T-helper 2 cell treated with Interferon-gamma antibody and Interleukin-4, amounts not matched to agents 5 μg/mL and 100 μg/mL, for 36 hours (primary cell): ENCODE data around the gene MFAP4.

Experiments used
- DNase-seq: peaks from one replicate; pipeline ENCODE4 v3.0.0; 2021; ENCODE audit warnings: low spot score
- H3K27ac Mint-ChIP-seq: one replicate; pipeline ENCODE4 v1.8.0; 2021; ENCODE audit warnings: mild to moderate bottlenecking, mixed read lengths
- H3K27me3 Mint-ChIP-seq: one replicate; pipeline ENCODE4 v1.8.0; 2021; ENCODE audit warnings: low read depth, mixed read lengths
- H3K36me3 Mint-ChIP-seq: one replicate; pipeline ENCODE4 v1.8.0; 2021; ENCODE audit warnings: low read depth, mixed read lengths
- H3K4me1 Mint-ChIP-seq: one replicate; pipeline ENCODE4 v1.8.0; 2021; ENCODE audit warnings: low read depth, mixed read lengths
- H3K4me3 Mint-ChIP-seq: one replicate; pipeline ENCODE4 v1.8.0; 2022; ENCODE audit warnings: mild to moderate bottlenecking, moderate library complexity, mixed read lengths
- H3K9me3 Mint-ChIP-seq: one replicate; pipeline ENCODE4 v1.8.0; 2021; ENCODE audit warnings: mixed read lengths

MFAP4 gene

GRCh38 chr17:19402171-19402570, 15.2 kb upstream of the MFAP4 start:
- H3K27ac Mint-ChIP-seq, result no peak overlapping the region
- no peaks in the 10 kb centered on the region for H3K36me3 Mint-ChIP-seq
- H3K4me1 Mint-ChIP-seq, result peaks cover 2% of the 10 kb centered on the region
- H3K4me3 Mint-ChIP-seq, result no peak overlapping the region
- H3K9me3 Mint-ChIP-seq, result no peaks in the 10 kb centered on the region
- H3K27me3 Mint-ChIP-seq, result peaks cover 3% of the 10 kb centered on the region
- no peak for DNase-seq

- Mint-ChIP-seq H3K36me3 (no peaks in the 10 kb centered on the region), H3K27ac (no peak overlapping the region), H3K9me3 (no peaks in the 10 kb centered on the region), H3K27me3 (peaks cover 7% of the 10 kb centered on the region), H3K4me3 (no peak overlapping the region), H3K4me1 (peaks cover 2% of the 10 kb centered on the region)
- DNase-seq, result no peak
Observed at GRCh38 chr17:19401321-19402010, 14.5 kb upstream of the MFAP4 start.

- no peaks in the 10 kb centered on the region for H3K36me3 Mint-ChIP-seq
- no peaks in the 10 kb centered on the region for H3K9me3 Mint-ChIP-seq
- H3K27ac Mint-ChIP-seq, result no peak overlapping the region
- peaks cover 2% of the 10 kb centered on the region for H3K4me1 Mint-ChIP-seq
- H3K27me3 Mint-ChIP-seq, result peaks cover 13% of the 10 kb centered on the region
- H3K4me3 Mint-ChIP-seq, result no peak overlapping the region
- DNase-seq, result no peak
Observed at GRCh38 chr17:19399750-19400450, 12.9 kb upstream of the MFAP4 start.

GRCh38 chr17:19398301-19399181, 11.6 kb upstream of the MFAP4 start:
- H3K27ac Mint-ChIP-seq, result no peak overlapping the region
- peaks cover 2% of the 10 kb centered on the region for H3K4me1 Mint-ChIP-seq
- no peak overlapping the region for H3K4me3 Mint-ChIP-seq
- peaks cover 21% of the 10 kb centered on the region for H3K27me3 Mint-ChIP-seq
- DNase-seq, result no peak
- no peaks in the 10 kb centered on the region for H3K36me3 Mint-ChIP-seq
- H3K9me3 Mint-ChIP-seq, result no peaks in the 10 kb centered on the region

GRCh38 chr17:19397556-19398041, 10.6 kb upstream of the MFAP4 start:
- H3K27ac Mint-ChIP-seq, result no peak overlapping the region
- H3K27me3 Mint-ChIP-seq, result peaks cover 29% of the 10 kb centered on the region
- peaks cover 2% of the 10 kb centered on the region for H3K4me1 Mint-ChIP-seq
- H3K36me3 Mint-ChIP-seq, result no peaks in the 10 kb centered on the region
- DNase-seq, result no peak
- no peak overlapping the region for H3K4me3 Mint-ChIP-seq
- H3K9me3 Mint-ChIP-seq, result no peaks in the 10 kb centered on the region

GRCh38 chr17:19392303-19392702, 5.3 kb upstream of the MFAP4 start:
- H3K4me3 Mint-ChIP-seq, result no peak overlapping the region
- no peak for DNase-seq
- no peak overlapping the region for H3K27ac Mint-ChIP-seq
- H3K27me3 Mint-ChIP-seq, result peaks cover 37% of the 10 kb centered on the region
- H3K36me3 Mint-ChIP-seq, result no peaks in the 10 kb centered on the region
- H3K9me3 Mint-ChIP-seq, result no peaks in the 10 kb centered on the region
- H3K4me1 Mint-ChIP-seq, result no peaks in the 10 kb centered on the region

- H3K27me3 Mint-ChIP-seq, result peaks cover 33% of the 10 kb centered on the region
- H3K4me3 Mint-ChIP-seq, result no peak overlapping the region
- no peaks in the 10 kb centered on the region for H3K36me3 Mint-ChIP-seq
- H3K27ac Mint-ChIP-seq, result no peak overlapping the region
- H3K9me3 Mint-ChIP-seq, result no peaks in the 10 kb centered on the region
- H3K4me1 Mint-ChIP-seq, result no peaks in the 10 kb centered on the region
- DNase-seq, result no peak
Observed at GRCh38 chr17:19391432-19391831, 4.4 kb upstream of the MFAP4 start.

GRCh38 chr17:19390951-19391350, 4.0 kb upstream of the MFAP4 start:
- no peaks in the 10 kb centered on the region for H3K36me3 Mint-ChIP-seq
- no peaks in the 10 kb centered on the region for H3K4me1 Mint-ChIP-seq
- no peaks in the 10 kb centered on the region for H3K9me3 Mint-ChIP-seq
- no peak for DNase-seq
- H3K4me3 Mint-ChIP-seq, result no peak overlapping the region
- H3K27ac Mint-ChIP-seq, result no peak overlapping the region
- peaks cover 32% of the 10 kb centered on the region for H3K27me3 Mint-ChIP-seq

GRCh38 chr17:19388791-19389785, 2.1 kb upstream of the MFAP4 start:
- peaks cover 23% of the 10 kb centered on the region for H3K27me3 Mint-ChIP-seq
- no peak for DNase-seq
- H3K27ac Mint-ChIP-seq, result no peak overlapping the region
- no peak overlapping the region for H3K4me3 Mint-ChIP-seq
- peaks cover 6% of the 10 kb centered on the region for H3K36me3 Mint-ChIP-seq
- H3K4me1 Mint-ChIP-seq, result peaks cover 3% of the 10 kb centered on the region
- no peaks in the 10 kb centered on the region for H3K9me3 Mint-ChIP-seq

- DNase-seq, result no peak
- H3K4me3 Mint-ChIP-seq, result no peak overlapping the region
- peaks cover 3% of the 10 kb centered on the region for H3K4me1 Mint-ChIP-seq
- no peak overlapping the region for H3K27ac Mint-ChIP-seq
- peaks cover 15% of the 10 kb centered on the region for H3K27me3 Mint-ChIP-seq
- peaks cover 15% of the 10 kb centered on the region for H3K36me3 Mint-ChIP-seq
- no peaks in the 10 kb centered on the region for H3K9me3 Mint-ChIP-seq
Observed at GRCh38 chr17:19387921-19388521, 1.0 kb upstream of the MFAP4 start.

- Mint-ChIP-seq H3K9me3 (no peaks in the 10 kb centered on the region), H3K4me3 (no peak overlapping the region), H3K4me1 (peaks cover 3% of the 10 kb centered on the region), H3K27ac (no peak overlapping the region), H3K27me3 (peaks cover 9% of the 10 kb centered on the region), H3K36me3 (peaks cover 24% of the 10 kb centered on the region)
- DNase-seq, result no peak
Observed at GRCh38 chr17:19386051-19386929, 700 bp downstream of the MFAP4 start.

GRCh38 chr17:19385521-19385983, 1.4 kb downstream of the MFAP4 start:
- H3K9me3 Mint-ChIP-seq, result no peaks in the 10 kb centered on the region
- H3K4me1 Mint-ChIP-seq, result peaks cover 3% of the 10 kb centered on the region
- H3K27me3 Mint-ChIP-seq, result peaks cover 9% of the 10 kb centered on the region
- no peak overlapping the region for H3K4me3 Mint-ChIP-seq
- no peak overlapping the region for H3K27ac Mint-ChIP-seq
- H3K36me3 Mint-ChIP-seq, result peaks cover 31% of the 10 kb centered on the region
- DNase-seq, result no peak
